Chondrocyte (in vitro differentiated cells): ENCODE results near the gene WNT10A. TPM values are rescaled to one million over a fixed set of nuclear protein-coding genes. Genes with fewer than 3 reads are reported as not detected.

Experiments
- DNase-seq: peaks from one replicate; pipeline ENCODE4 v3.0.0; 2021; ENCODE audit warnings: mixed read lengths, low spot score
- H3K27ac Mint-ChIP-seq: one replicate; pipeline ENCODE4 v1.8.0; 2021; ENCODE audit warnings: mild to moderate bottlenecking, moderate library complexity, mixed read lengths; ENCODE audit not compliant: unreplicated experiment
- H3K27me3 Mint-ChIP-seq: 2 replicates; pipeline ENCODE4 v1.8.0; 2021; ENCODE audit warnings: low read depth, mixed read lengths
- H3K36me3 Mint-ChIP-seq: 2 replicates; pipeline ENCODE4 v1.8.0; 2021; ENCODE audit warnings: low read depth, mixed read lengths
- H3K4me1 Mint-ChIP-seq: 2 replicates; pipeline ENCODE4 v1.8.0; 2021; ENCODE audit warnings: low read depth, mild to moderate bottlenecking, mixed read lengths
- H3K4me3 Mint-ChIP-seq: one replicate; pipeline ENCODE4 v1.8.0; 2021; ENCODE audit warnings: mild to moderate bottlenecking, moderate library complexity, mixed read lengths; ENCODE audit not compliant: unreplicated experiment
- H3K9me3 Mint-ChIP-seq: 2 replicates; pipeline ENCODE4 v1.8.0; 2021; ENCODE audit warnings: low read depth, mixed read lengths
- total RNA-seq: library from RNA; stranded (reverse); gene quantifications from 3 replicates; pipeline ENCODE4 v1.2.1, GENCODE V29; 2021
- TF ChIP-seq, protein P1 (sequence below): fragments of 200-600 bp; sonication (generic); IDR thresholded peaks from 2 replicates; pipeline ENCODE4 v1.5.0; 2021; ENCODE audit warnings: antibody characterized with exemption, mild to moderate bottlenecking, moderate library complexity

Gene WNT10A
- total RNA-seq, 1 donor from 2014 or later: not detected

DNA sequence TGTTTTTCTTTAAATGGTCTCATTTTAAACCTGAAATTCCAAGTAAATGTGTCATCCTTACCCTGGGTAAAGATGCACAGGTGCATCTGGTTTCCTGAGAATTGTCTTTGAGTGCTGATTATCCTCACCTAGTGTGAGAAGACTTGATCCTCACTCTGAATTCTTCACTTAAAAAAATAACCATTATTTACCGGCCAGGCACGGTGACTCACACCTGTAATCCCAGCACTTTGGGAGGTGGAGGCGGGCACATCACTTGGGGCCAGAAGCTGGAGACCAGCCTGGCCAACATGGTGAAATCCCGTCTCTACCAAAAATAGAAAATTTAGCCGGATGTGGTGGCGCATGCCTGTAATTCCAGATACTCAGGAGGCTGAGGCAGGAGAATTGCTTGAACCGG is 30.9 kb upstream of the WNT10A start:
- H3K9me3 Mint-ChIP-seq: no peaks in the 10 kb centered on the region
- peaks cover 17% of the 10 kb centered on the region for H3K27me3 Mint-ChIP-seq
- TF ChIP-seq, protein P1, sequence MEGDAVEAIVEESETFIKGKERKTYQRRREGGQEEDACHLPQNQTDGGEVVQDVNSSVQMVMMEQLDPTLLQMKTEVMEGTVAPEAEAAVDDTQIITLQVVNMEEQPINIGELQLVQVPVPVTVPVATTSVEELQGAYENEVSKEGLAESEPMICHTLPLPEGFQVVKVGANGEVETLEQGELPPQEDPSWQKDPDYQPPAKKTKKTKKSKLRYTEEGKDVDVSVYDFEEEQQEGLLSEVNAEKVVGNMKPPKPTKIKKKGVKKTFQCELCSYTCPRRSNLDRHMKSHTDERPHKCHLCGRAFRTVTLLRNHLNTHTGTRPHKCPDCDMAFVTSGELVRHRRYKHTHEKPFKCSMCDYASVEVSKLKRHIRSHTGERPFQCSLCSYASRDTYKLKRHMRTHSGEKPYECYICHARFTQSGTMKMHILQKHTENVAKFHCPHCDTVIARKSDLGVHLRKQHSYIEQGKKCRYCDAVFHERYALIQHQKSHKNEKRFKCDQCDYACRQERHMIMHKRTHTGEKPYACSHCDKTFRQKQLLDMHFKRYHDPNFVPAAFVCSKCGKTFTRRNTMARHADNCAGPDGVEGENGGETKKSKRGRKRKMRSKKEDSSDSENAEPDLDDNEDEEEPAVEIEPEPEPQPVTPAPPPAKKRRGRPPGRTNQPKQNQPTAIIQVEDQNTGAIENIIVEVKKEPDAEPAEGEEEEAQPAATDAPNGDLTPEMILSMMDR: no peak

DNA sequence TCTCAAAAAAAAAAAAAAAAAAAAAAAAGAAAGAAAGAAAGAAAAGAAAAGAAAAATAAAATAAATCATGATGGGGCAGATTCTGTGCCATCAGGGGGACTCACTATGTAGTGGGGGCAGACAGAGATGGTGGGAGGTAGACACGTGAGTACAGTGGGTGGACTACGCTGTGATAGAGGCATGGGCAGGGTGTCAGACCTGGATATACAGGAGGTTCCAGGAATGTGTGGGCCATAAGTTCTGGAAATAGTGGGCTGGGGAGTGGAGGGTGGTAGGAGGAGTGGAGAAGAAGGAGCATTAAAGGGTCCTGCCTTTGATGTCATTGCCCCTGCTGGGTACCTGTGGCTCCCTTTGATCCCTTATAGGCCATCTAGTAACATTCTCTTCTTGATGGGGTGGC is 29.9 kb upstream of the WNT10A start:
- DNase-seq: no peak
- H3K27ac Mint-ChIP-seq: no peak overlapping the region
- TF ChIP-seq, protein P1: no peak
- H3K27me3 Mint-ChIP-seq: peaks cover 25% of the 10 kb centered on the region
- H3K4me3 Mint-ChIP-seq: no peak overlapping the region
- no peaks in the 10 kb centered on the region for H3K36me3 Mint-ChIP-seq
- no peaks in the 10 kb centered on the region for H3K4me1 Mint-ChIP-seq
- no peaks in the 10 kb centered on the region for H3K9me3 Mint-ChIP-seq

More for the DNA sequence above, 30.9 kb upstream of the WNT10A start:
- no peaks in the 10 kb centered on the region for H3K4me1 Mint-ChIP-seq
- H3K27ac Mint-ChIP-seq: no peak overlapping the region
- no peak for DNase-seq
- no peak overlapping the region for H3K4me3 Mint-ChIP-seq
- H3K36me3 Mint-ChIP-seq: no peaks in the 10 kb centered on the region

DNA sequence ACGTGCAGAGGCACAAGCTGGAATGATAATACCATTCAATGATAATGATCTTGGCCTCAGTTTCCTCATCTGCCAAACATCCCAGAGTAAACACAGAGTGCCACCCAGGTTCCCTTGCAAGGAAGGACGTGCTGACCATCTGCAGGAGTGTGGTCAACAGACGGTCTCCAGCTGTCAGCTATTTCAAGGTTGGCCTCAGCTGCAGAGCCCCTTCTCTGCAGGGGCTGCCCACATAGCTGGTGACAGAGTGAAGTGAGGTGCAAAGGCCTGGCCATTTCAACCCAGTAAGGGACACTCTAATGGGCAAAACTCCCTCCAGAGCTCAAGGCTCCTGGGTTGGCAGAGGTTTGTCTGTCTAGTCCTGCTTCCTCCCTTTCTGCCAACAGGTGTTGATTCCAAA is 29.4 kb upstream of the WNT10A start:
- no peaks in the 10 kb centered on the region for H3K36me3 Mint-ChIP-seq
- TF ChIP-seq, protein P1: no peak
- H3K4me3 Mint-ChIP-seq: no peak overlapping the region
- H3K27me3 Mint-ChIP-seq: peaks cover 30% of the 10 kb centered on the region
- H3K27ac Mint-ChIP-seq: no peak overlapping the region
- no peaks in the 10 kb centered on the region for H3K9me3 Mint-ChIP-seq
- no peaks in the 10 kb centered on the region for H3K4me1 Mint-ChIP-seq
- no peak for DNase-seq

DNA sequence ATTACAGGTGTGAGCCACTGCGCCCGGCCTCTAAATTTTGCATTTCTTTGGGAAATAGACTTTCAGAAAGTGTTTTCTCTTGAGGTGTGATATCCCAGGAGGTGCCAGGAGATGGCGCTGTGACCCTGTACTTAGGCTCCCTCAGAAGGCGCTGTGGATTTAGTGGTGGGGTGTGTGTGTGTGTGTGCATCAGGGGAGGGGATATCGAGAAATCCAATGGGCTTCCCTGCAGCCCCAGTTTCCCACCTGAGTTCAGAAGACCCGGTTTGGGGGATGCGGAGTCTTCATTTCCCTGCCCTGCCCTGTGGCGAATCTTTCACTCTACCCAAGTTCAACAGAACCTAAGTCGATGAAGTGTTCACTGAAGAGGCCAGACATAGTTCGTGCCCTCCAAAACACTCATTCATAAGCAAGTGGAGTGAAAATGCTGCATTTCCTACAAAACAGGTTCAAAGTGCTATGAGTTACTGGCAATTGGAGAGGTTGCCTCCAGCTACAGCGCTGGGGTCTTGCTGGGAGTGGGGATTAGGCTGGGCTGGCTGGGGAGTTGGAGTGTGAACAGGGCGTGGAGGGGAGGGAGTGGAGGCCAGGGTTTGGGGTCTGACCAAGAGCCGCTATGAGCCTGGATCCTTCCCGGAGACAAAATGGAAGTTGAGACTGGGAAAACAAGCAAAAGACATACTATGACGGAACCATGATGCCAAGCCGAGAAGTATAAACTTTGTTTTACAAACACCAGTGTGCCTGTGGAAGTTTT is 27.6 kb upstream of the WNT10A start:
- DNase-seq: no peak
- TF ChIP-seq, protein P1: peak; percentile 86
- no peaks in the 10 kb centered on the region for H3K36me3 Mint-ChIP-seq
- no peaks in the 10 kb centered on the region for H3K9me3 Mint-ChIP-seq
- H3K27me3 Mint-ChIP-seq: peaks cover 36% of the 10 kb centered on the region
- no peak overlapping the region for H3K4me3 Mint-ChIP-seq
- peaks cover 7% of the 10 kb centered on the region for H3K4me1 Mint-ChIP-seq
- no peak overlapping the region for H3K27ac Mint-ChIP-seq

DNA sequence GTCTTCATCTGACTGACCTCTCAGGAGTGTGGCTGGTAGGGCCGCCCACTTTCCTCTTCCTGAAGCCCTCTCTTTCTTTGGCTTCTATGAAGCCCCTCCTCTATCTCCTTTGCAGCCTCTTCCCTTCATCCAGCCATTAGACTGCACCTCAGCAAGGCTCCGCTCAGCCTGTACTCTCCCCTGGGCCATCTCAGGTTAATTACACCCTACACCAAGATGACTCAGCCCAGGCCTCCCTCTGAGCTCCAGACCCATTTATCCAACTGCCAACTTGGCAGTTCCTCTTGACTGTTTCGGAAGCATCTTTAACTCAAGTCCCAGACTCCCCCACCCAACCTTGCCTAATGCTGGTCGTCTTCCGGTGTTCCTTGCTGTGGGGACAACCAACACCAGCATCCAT is 26.9 kb upstream of the WNT10A start:
- DNase-seq: no peak
- Mint-ChIP-seq H3K9me3 (no peaks in the 10 kb centered on the region), H3K4me1 (peaks cover 9% of the 10 kb centered on the region), H3K4me3 (no peak overlapping the region), H3K27ac (no peak overlapping the region), H3K36me3 (no peaks in the 10 kb centered on the region), H3K27me3 (peaks cover 43% of the 10 kb centered on the region)
- TF ChIP-seq, protein P1: no peak
